Psoas muscle (tissue), 8 donors: ENCODE results near the gene DPYSL3. TPM values are rescaled to one million over a fixed set of nuclear protein-coding genes. Genes with fewer than 3 reads are reported as not detected.
A peak's percentile ranks its signal among the peaks of the same experiment; 100 is the strongest.

Experiments used
- ATAC-seq, 4 donors: fragments of 200-7000 bp; cut with Tn5 transposase; one replicate each; pipeline ENCODE4 v1.9.1; 2020; ENCODE audit warnings: moderate library complexity in 3 of 4, mild to moderate bottlenecking in 2 of 4
- DNase-seq, 2 donors: peaks; one replicate each; pipeline ENCODE4 v3.0.0-alpha.2; 2020
- H3K27ac ChIP-seq: fragments of 200-600 bp; one replicate; pipeline ENCODE4 v1.8.0; 2022
- H3K27me3 ChIP-seq, 3 donors: fragments of 200-600 bp in 1 of 3; one replicate each; pipeline versions ENCODE4 v1.6.1 to v1.8.0; 2013 to 2022; ENCODE audit warnings: low read length in 2 of 3, mild to moderate bottlenecking in 2 of 3, moderate library complexity in 1 of 3; ENCODE audit not compliant: insufficient read depth in 3 of 3
- H3K36me3 ChIP-seq, 2 donors: fragments of 200-600 bp in 1 of 2; one replicate each; pipeline versions ENCODE4 v1.6.1 to v1.8.0; 2013 to 2022; ENCODE audit warnings: low read depth in 1 of 2, mild to moderate bottlenecking in 1 of 2, moderate library complexity in 1 of 2; ENCODE audit not compliant: insufficient read depth in 1 of 2
- H3K4me1 ChIP-seq: fragments of 200-600 bp; one replicate; pipeline ENCODE4 v1.8.0; 2022
- H3K4me3 ChIP-seq: fragments of 200-600 bp; one replicate; pipeline ENCODE4 v1.8.0; 2022; ENCODE audit warnings: mild to moderate bottlenecking
- H3K9me3 ChIP-seq: fragments of 200-600 bp; one replicate; pipeline ENCODE4 v1.8.0; 2022
- CTCF ChIP-seq: fragments of 200-600 bp; IDR thresholded peaks from one replicate; pipeline ENCODE4 v1.8.0; 2022; ENCODE audit warnings: antibody characterized with exemption
- WGBS, 3 donors: extraction: QIAGEN DNeasy Blood & Tissue Kit; methylation state at CpG; one replicate each; pipeline versions ENCODE4 v1.1.6 to v1.1.7; 2013; 5-methylcytosine and 5-hydroxymethylcytosine counted together
- intact Hi-C, 2 donors: fragments of 100-400 bp; cut with DNase I; formaldehyde crosslinking; loops; one replicate each; pipeline versions ENCODE4 v1.11.0 to v1.14.2; 2022
- polyA plus RNA-seq, 3 donors: library from polyadenylated mRNA; stranded (reverse); fragments of 200-250 nt; gene quantifications; one replicate each; pipeline ENCODE4 v1.2.3, GENCODE V29; 2013
- total RNA-seq, 4 donors: library from RNA; stranded (reverse); fragmentation: NEBNext Ultra II Directional in 2 of 4; extraction: Animal tissue kit (Norgen Biotek cat#: 25700) in 2 of 4; gene quantifications; one replicate each; pipeline versions ENCODE4 v1.2.1 to v1.2.4, GENCODE V29; 2021 to 2023
- donor health status: healthy with polysubstance abuse.
- donor health status: DM: no; HTN: no; CAD: no; lungs with moderate emphysema.
- donor health status: Bipolar disorder and iron deficiency.
- donor health status: healthy.
- donor health status: DM: yes; HTN: yes; CAD: no.
- donor health status: DM: no; HTN: no; CAD: no.
- donor health status: DM: no; HTN: no; CAD: no.
- donor health status: DM: yes; HTN: yes; CAD: no.

DPYSL3 gene
- total and polyA plus RNA-seq, 7 donors, result 8.8 to 58.5 (median 18.0) TPM

DNA sequence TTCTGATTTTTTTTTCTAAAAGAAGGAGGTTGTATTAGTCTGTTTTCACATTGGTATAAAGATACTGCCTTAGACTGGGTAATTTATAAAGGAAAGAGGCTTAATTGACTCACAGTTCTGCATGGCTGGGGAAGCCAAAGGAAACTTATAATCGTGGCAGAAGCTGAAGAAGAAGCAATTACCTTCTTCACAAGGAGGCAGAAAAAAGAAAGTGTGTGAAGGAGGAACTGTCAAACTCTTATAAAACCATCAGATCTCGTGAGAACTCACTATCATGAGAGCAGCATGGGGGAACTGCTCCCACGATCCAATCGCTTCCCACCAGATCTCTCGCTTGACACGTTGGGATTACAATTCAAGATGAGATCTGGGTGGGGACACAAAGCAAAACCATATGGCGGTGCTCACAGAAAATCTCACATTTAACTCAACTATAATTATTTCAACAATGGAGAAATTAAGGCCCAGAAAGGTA lies 27.1 kb downstream of the DPYSL3 start:
- intact Hi-C loops, result no loop called here
- ATAC-seq, result no peak
- WGBS, 3 donors, result 67 to 77% (median 70%) methylated on average over 7 of the region's 7 CpGs
- DNase-seq, result no peak
- H3K27ac ChIP-seq, result peak overlapping the region; percentile 21
- no peak overlapping the region for H3K4me3 ChIP-seq
- no peaks in the 10 kb centered on the region for H3K27me3 ChIP-seq
- no peak for TF ChIP-seq CTCF
- H3K36me3 ChIP-seq, result no peaks in the 10 kb centered on the region
- no peaks in the 10 kb centered on the region for H3K4me1 ChIP-seq
- no peaks in the 10 kb centered on the region for H3K9me3 ChIP-seq

- DNase-seq, result no peak
- no peaks in the 10 kb centered on the region for H3K9me3 ChIP-seq
- H3K4me3 ChIP-seq, result no peak overlapping the region
- no peaks in the 10 kb centered on the region for H3K36me3 ChIP-seq
- 68 to 75% (median 74%) methylated on average over 3 of the region's 3 CpGs for WGBS, 3 donors
- ATAC-seq, result no peak
- no peaks in the 10 kb centered on the region for H3K4me1 ChIP-seq
- H3K27me3 ChIP-seq, result no peaks in the 10 kb centered on the region
- H3K27ac ChIP-seq, result peak overlapping the region; percentile 21
- no peak for TF ChIP-seq CTCF
- intact Hi-C loops, result no loop called here
These were observed 27.8 kb downstream of the DPYSL3 start for GRCh38 chr5:147481874-147482705.

- no peak for ATAC-seq
- H3K27me3 ChIP-seq, result no peaks in the 10 kb centered on the region
These were observed 28.5 kb downstream of the DPYSL3 start for GRCh38 chr5:147481376-147481775.

GRCh38 chr5:147479949-147480348 lies 29.9 kb downstream of the DPYSL3 start:
- TF ChIP-seq CTCF, result no peak
- DNase-seq (no peak), ATAC-seq (no peak)
- WGBS, 3 donors, result 72 to 79% (median 77%) methylated on average over 6 of the region's 6 CpGs
- Histone ChIP-seq H3K9me3 (no peaks in the 10 kb centered on the region), H3K27ac (no peak overlapping the region), H3K4me3 (no peak overlapping the region), H3K36me3 (no peaks in the 10 kb centered on the region), H3K4me1 (no peaks in the 10 kb centered on the region), H3K27me3 (no peaks in the 10 kb centered on the region)
- intact Hi-C loops, result no loop called here

More at GRCh38 chr5:147481376-147481775, 28.5 kb downstream of the DPYSL3 start:
- 76 to 97% (median 86%) methylated on average over 1 of the region's 1 CpG for WGBS, 3 donors
- H3K4me1 ChIP-seq, result no peaks in the 10 kb centered on the region
- no peaks in the 10 kb centered on the region for H3K36me3 ChIP-seq
- DNase-seq, result no peak
- intact Hi-C loops, result no loop called here
- H3K9me3 ChIP-seq, result no peaks in the 10 kb centered on the region
- no peak for TF ChIP-seq CTCF
- no peak overlapping the region for H3K4me3 ChIP-seq
- no peak overlapping the region for H3K27ac ChIP-seq

- Histone ChIP-seq H3K36me3 (no peaks in the 10 kb centered on the region), H3K4me1 (no peaks in the 10 kb centered on the region), H3K9me3 (no peaks in the 10 kb centered on the region), H3K27me3 (no peaks in the 10 kb centered on the region), H3K4me3 (no peak overlapping the region), H3K27ac (no peak overlapping the region)
- intact Hi-C loops, result no loop called here
- TF ChIP-seq CTCF, result no peak
- ATAC-seq, result no peak
- DNase-seq, result no peak
These were observed 30.4 kb downstream of the DPYSL3 start for GRCh38 chr5:147479444-147479843.
